ENCODE measurements around the gene PSKH1.

DNA sequence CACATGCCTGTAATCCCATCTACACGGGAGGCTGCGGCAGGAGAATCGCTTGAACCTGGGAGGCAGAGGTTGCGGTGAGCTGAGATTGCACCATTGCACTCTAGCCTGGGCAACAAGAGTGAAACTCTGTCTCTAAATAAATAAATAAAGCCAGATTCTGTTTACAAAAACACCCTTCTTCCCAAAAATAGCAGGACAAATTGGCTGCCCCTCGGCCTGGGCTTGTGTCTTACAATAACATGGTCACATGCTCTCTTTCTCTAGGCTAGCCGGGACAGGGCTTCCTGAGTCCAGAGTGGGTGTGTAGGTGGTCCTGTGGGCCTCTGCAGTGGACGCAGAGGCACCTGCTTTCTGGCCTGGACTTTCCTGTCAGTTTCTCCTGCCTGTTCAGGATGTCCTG, 23.4 kb upstream of the PSKH1 start:
- TF ChIP-seq EP300 (IDR thresholded peaks at IDR 0.05) (no peak), E2F6 (IDR thresholded peaks at IDR 0.05; ENCODE audit: borderline replicate concordance, low read depth) (no peak), POLR2A (IDR thresholded peaks at IDR 0.05; ENCODE audit: low read length) (no peak), ELK1 (IDR thresholded peaks at IDR 0.05; ENCODE audit: low read depth, low read length) (no peak), FOSL2 (IDR thresholded peaks at IDR 0.05) (no peak), FOSL2 (CRISPR knock-in tag; IDR thresholded peaks at IDR 0.05) (no peak), RFX5 (IDR thresholded peaks at IDR 0.05) (no peak), CEBPB (IDR thresholded peaks at IDR 0.05) (no peak), RARB (CRISPR knock-in tag; IDR thresholded peaks at IDR 0.05) (no peak), ESRRA (IDR thresholded peaks at IDR 0.05; ENCODE audit: borderline replicate concordance, low read length) (no peak)
- TF ChIP-seq, protein P1, sequence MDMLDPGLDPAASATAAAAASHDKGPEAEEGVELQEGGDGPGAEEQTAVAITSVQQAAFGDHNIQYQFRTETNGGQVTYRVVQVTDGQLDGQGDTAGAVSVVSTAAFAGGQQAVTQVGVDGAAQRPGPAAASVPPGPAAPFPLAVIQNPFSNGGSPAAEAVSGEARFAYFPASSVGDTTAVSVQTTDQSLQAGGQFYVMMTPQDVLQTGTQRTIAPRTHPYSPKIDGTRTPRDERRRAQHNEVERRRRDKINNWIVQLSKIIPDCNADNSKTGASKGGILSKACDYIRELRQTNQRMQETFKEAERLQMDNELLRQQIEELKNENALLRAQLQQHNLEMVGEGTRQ (IDR thresholded peaks at IDR 0.05): no peak
- TF ChIP-seq, protein P2, sequence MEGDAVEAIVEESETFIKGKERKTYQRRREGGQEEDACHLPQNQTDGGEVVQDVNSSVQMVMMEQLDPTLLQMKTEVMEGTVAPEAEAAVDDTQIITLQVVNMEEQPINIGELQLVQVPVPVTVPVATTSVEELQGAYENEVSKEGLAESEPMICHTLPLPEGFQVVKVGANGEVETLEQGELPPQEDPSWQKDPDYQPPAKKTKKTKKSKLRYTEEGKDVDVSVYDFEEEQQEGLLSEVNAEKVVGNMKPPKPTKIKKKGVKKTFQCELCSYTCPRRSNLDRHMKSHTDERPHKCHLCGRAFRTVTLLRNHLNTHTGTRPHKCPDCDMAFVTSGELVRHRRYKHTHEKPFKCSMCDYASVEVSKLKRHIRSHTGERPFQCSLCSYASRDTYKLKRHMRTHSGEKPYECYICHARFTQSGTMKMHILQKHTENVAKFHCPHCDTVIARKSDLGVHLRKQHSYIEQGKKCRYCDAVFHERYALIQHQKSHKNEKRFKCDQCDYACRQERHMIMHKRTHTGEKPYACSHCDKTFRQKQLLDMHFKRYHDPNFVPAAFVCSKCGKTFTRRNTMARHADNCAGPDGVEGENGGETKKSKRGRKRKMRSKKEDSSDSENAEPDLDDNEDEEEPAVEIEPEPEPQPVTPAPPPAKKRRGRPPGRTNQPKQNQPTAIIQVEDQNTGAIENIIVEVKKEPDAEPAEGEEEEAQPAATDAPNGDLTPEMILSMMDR (IDR thresholded peaks at IDR 0.05): no peak
